WERI-Rb-1 (cell line): ENCODE measurements around the gene CCDC82.
A peak's percentile ranks its signal among the peaks of the same experiment; 100 is the strongest.

ENCODE experiments used
- DNase-seq: peaks from one replicate; pipeline ENCODE4 v3.0.0-alpha.2; 2020
- H3K27ac ChIP-seq: fragments of 250-450 bp; sonication (Bioruptor Pico); 2 replicates; pipeline ENCODE4 v1.5.1; 2020; ENCODE audit warnings: mild to moderate bottlenecking, moderate library complexity
- H3K27me3 ChIP-seq: fragments of 250-450 bp; sonication (Bioruptor Pico); 2 replicates; pipeline ENCODE4 v1.5.1; 2021; ENCODE audit warnings: mild to moderate bottlenecking, low read depth, moderate library complexity; ENCODE audit not compliant: insufficient read depth, severe bottlenecking
- H3K36me3 ChIP-seq: fragments of 250-450 bp; sonication (Bioruptor Pico); 2 replicates; pipeline ENCODE4 v1.5.1; 2020; ENCODE audit warnings: mild to moderate bottlenecking, moderate library complexity
- H3K4me3 ChIP-seq: 2 replicates; pipeline ENCODE4 v1.5.1; 2011; ENCODE audit warnings: low read depth, mild to moderate bottlenecking, control low read depth, low read length
- H3K9me3 ChIP-seq: fragments of 250-450 bp; sonication (Bioruptor Pico); 2 replicates; pipeline ENCODE4 v1.5.1; 2021; ENCODE audit warnings: mild to moderate bottlenecking, moderate library complexity; ENCODE audit not compliant: severe bottlenecking
- CTCF ChIP-seq: IDR thresholded peaks from 2 replicates; pipeline ENCODE4 v1.5.1; 2011; ENCODE audit warnings: low read depth, mild to moderate bottlenecking, control low read depth, inconsistent platforms, low read length

CCDC82 gene

DNA sequence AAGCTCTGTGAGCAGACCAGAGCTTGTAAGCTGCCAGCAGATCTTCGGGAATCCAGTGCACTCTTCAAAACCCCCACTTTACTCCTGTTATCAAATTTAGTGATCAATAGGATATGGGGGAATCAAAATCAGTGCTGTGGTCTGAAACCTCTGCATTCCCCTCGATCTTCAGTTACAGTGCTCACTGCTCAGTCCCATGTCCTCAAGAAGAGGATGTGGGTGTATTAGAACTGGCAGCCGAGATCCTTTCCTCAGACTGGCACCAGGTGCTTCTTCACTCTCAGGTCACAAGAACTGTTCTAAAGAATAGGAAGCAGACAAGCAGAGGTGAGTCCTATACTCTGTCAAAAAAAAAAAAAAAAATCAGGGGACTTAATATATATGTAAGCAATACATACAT is 31.4 kb downstream of the CCDC82 start:
- H3K4me3 ChIP-seq = no peak overlapping the region
- H3K9me3 ChIP-seq = no peaks in the 10 kb centered on the region
- DNase-seq = no peak
- peaks cover 31% of the 10 kb centered on the region for H3K36me3 ChIP-seq
- no peak for TF ChIP-seq CTCF
- H3K27ac ChIP-seq = no peak overlapping the region
- no peaks in the 10 kb centered on the region for H3K27me3 ChIP-seq

DNA sequence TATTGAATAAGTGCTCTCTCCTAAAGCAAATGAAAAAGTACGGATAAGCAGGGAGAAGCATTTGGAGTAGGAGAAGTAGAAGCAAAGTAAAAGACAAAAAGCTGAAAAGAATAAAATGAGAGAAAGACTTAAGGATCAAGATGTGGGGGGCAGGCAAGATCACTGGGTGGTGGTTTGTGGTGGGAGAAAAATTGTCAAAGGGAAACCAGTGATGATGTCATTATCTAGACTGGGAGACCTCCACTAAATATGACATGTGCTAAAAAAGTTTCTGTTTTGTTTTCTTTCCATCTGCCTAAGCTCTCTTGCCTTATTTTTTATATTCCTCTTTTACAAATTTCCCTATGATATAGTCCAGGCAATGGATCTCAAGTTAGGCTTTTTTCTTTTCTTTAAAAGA is 31.9 kb downstream of the CCDC82 start:
- H3K36me3 ChIP-seq = peaks cover 37% of the 10 kb centered on the region
- no peak for TF ChIP-seq CTCF
- H3K9me3 ChIP-seq = no peaks in the 10 kb centered on the region
- H3K4me3 ChIP-seq = no peak overlapping the region
- DNase-seq = no peak
- no peaks in the 10 kb centered on the region for H3K27me3 ChIP-seq
- H3K27ac ChIP-seq = no peak overlapping the region

- Histone ChIP-seq H3K9me3 (no peaks in the 10 kb centered on the region), H3K36me3 (peaks cover 42% of the 10 kb centered on the region), H3K4me3 (no peak overlapping the region), H3K27ac (no peak overlapping the region), H3K27me3 (no peaks in the 10 kb centered on the region)
- TF ChIP-seq CTCF = no peak
- no peak for DNase-seq
Measured at GRCh38 chr11:96356848-96357247, 32.9 kb downstream of the CCDC82 start.

GRCh38 chr11:96342961-96343711 is 46.6 kb downstream of the CCDC82 start, which contains the start of gene MAML2:
Gene MAML2 (minus strand): TSS chr11:96343195. CDS start chr11:96341895, 1,300 bp downstream.
- peaks cover 11% of the 10 kb centered on the region for H3K36me3 ChIP-seq
- H3K9me3 ChIP-seq = no peaks in the 10 kb centered on the region
- peak within 1 kb of the TSS; percentile 94 for H3K27ac ChIP-seq
- H3K4me3 ChIP-seq = peak within 1 kb of the TSS; percentile 99
- H3K27me3 ChIP-seq = no peaks in the 10 kb centered on the region
- DNase-seq = peak; percentile 95
- TF ChIP-seq CTCF = peak; percentile 97

DNA sequence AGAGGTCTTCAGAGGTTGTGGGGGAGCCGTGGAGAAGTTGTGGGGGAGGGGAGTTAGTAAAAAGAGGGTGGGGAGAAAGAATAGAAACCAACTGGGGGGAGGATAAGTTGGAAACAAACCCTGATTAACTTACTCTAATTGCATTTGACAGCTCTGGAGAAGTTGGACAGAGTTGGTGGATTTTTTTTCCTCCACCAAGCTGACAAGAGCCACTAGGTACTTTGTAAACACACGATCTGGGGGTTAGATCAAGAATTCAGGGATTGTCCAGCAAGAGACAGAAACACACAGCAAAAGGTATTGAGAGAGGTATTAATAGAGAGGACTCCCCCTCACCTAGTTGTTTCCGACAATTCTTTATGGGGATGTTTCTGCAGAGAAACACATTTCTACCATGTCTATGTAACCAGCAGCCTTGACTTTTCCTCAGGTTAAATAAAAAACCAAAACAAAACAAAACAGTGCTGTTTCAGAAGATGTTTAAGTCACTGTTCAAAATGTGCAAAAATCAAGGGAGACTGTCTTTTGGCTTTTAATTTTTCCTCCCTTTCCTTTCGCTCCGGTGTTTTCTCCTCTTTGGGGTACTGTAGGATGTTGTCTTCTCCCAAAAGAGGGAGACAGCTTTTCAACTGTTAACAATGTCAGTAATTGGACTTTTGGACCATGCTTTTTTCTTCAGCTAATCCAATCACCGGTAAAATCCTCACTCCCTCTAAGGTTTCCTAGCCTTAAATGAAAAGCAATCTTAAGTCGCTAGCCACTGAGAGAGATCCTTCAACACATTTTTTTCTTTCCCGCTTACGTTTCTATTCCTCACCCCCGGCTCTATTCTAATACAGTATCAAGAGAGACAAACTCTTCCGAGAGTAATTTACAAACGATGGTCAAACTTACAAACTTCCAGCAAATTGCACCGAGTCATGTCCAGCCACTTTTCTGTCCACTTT is 47.4 kb downstream of the CCDC82 start:
- DNase-seq = no peak
- Histone ChIP-seq H3K4me3 (peak overlapping the region; percentile 99), H3K27ac (peak overlapping the region; percentile 94), H3K36me3 (peaks cover 11% of the 10 kb centered on the region), H3K27me3 (no peaks in the 10 kb centered on the region), H3K9me3 (no peaks in the 10 kb centered on the region)
- TF ChIP-seq CTCF = no peak
